Stimulated activated CD8-positive, alpha-beta memory T cell treated with anti-CD3 and anti-CD28 coated beads, Interleukin-4, amount 100 ng/mL, for 48 hours (primary cell): ENCODE results near the gene C1R.
A peak's percentile ranks its signal among the peaks of the same experiment; 100 is the strongest.

Experiments used
- DNase-seq: peaks from one replicate; pipeline ENCODE4 v3.0.0-alpha.2; 2020

Gene C1R

GRCh38 chr12:7092229-7092985, at the start of gene C1R:
C1R (minus strand) TSS chr12:7092445; CDS start chr12:7092388, 57 bp downstream.
- DNase-seq = peak; percentile 82

- DNase-seq = no peak
These were observed 49.2 kb upstream of the C1R start for GRCh38 chr12:7141351-7142005.

- DNase-seq = no peak
These were observed 47.0 kb upstream of the C1R start for GRCh38 chr12:7139200-7139599.

GRCh38 chr12:7137908-7138307, 45.7 kb upstream of the C1R start:
- DNase-seq = no peak

GRCh38 chr12:7136676-7137075, 44.4 kb upstream of the C1R start:
- DNase-seq = no peak

GRCh38 chr12:7136071-7136470, 43.8 kb upstream of the C1R start:
- DNase-seq = no peak

GRCh38 chr12:7134396-7135166, 42.3 kb upstream of the C1R start:
- DNase-seq = no peak

GRCh38 chr12:7131502-7131866, 39.2 kb upstream of the C1R start:
- DNase-seq = peak; percentile 51

GRCh38 chr12:7130701-7131501, 38.7 kb upstream of the C1R start:
- DNase-seq = peak; percentile 74

- peak; percentile 89 for DNase-seq
These were observed 37.8 kb upstream of the C1R start, which contains the start of gene CLSTN3 for GRCh38 chr12:7129872-7130691. CLSTN3 (plus strand) TSS chr12:7130371; CDS start chr12:7130649, 278 bp downstream.

GRCh38 chr12:7129287-7129871, 37.1 kb upstream of the C1R start:
- no peak for DNase-seq

- no peak for DNase-seq
These were observed 36.5 kb upstream of the C1R start, which contains the start of gene RBP5 for GRCh38 chr12:7128681-7129286. RBP5 (minus strand) TSS chr12:7128889; CDS start chr12:7128775, 114 bp downstream.

- DNase-seq = no peak
These were observed 35.8 kb upstream of the C1R start for GRCh38 chr12:7127916-7128626.

GRCh38 chr12:7125632-7126227, 33.5 kb upstream of the C1R start:
- no peak for DNase-seq

- DNase-seq = no peak
These were observed 31.7 kb upstream of the C1R start for GRCh38 chr12:7123806-7124522.

- DNase-seq = no peak
These were observed 30.8 kb upstream of the C1R start for GRCh38 chr12:7122811-7123769.

GRCh38 chr12:7121324-7121723, 29.1 kb upstream of the C1R start:
- no peak for DNase-seq

GRCh38 chr12:7120166-7120565, 27.9 kb upstream of the C1R start:
- no peak for DNase-seq
